GM19452 (cell line): ENCODE measurements around the gene INHBB.

Experiments
- ATAC-seq: cut with Tn5 transposase; IDR thresholded peaks from one replicate; pipeline ENCODE4 v1.9.1; 2021; ENCODE audit not compliant: unreplicated experiment

INHBB gene

GRCh38 chr2:120354935-120355779, 9.2 kb downstream of the INHBB start:
- no peak for ATAC-seq

DNA sequence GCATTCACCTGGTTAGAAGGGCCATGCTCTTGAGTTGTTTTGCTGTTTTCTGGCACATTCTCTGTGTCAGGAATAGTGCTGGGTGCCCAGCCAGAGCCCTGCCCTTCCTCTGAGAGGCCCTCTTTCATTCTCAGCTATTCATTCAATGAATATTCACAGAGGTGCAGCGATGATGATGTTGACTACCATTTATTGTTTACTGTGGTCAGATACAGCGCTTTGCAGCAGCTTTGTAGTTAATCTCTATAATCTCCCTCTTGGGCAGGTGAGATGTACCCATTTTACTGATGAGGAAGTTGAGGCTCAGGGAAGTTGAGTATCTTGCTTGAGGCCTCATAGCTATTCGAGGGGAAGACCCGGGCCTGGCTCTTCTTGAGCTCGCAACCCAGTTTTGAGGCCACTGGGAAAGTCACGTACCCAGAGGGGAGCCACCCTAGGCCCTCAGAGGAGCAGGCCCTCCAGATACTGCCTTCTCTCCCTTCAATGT, 9.9 kb downstream of the INHBB start:
- ATAC-seq: no peak

DNA sequence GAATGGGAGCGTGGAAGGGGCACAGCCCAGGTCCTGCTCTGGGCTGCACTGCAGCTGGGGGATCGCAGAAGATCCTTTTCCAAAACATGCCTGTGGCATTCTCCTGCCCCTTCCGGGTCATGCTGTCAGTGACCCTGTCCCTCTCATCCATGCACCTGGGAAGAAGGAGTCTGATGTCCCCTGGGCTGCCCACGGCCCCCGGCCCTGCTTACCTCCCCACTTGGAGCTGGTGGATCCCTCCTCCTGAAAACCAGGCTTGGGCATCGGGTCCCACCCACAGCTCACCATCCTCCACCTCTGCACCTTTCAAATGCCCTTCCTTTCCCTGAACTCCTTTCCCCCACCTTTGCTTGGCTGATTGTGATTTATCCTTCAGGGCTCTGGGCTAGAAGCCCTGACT, 11.8 kb downstream of the INHBB start:
- ATAC-seq: no peak

DNA sequence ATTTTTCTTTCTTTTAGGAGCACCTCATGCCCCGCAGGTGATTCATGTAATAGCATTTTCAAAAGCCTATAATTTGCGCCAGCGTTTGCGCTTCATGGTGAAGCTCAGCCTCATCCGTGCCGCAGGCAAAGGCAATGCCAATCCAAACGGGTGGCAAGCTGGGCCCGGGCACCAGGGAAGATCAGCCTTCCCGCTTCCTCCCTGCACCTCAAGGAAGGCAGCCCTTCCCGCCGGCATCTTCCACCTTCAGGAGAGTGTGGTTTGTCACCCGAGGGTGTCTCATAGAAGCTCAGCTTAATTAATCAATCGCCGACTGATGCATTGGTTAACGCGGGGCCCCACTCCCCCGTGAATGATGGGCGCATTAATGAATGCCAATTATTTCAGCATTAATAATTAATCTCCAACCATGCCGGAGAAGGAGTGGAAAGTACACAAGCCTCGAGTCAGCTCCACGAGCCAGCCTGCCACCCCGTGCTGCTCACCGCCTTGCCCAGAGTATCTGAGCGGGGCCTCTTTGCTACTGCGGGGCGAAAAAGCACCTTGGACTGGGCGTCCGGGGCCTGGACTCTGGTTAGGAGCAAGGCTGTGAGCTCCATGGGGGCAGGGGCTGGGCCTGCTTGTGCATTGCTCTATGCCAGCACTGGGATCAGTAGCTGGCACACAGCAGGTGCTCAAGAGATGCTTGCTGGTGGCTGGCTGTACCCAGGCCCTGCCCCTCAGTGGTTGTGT, 13.0 kb downstream of the INHBB start:
- no peak for ATAC-seq

DNA sequence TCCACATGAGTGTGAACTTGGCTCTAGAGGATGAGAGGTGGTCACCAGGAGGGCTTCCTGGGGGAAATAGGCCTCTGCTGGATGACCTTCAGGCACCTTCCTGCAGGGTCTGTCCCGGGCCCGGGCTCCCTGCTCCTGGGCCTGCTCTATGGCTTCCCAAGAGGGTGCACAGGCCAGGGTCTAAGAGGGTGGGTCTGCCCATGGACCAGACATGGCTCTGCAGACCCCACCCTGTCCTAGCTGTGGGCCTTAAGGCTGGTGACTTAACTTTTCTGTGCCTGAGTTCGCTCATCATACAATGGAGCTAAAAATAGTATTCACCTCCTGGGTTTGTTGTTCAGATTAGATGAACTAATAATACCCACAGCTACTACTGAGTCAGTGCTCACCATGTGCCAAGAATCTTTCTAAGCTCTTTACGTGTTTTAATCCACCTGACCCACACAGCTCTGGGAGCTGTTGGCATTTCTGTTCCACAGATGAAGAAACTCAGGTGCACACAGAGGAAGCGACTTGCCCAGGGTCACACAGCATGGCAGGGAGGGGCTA, 14.4 kb downstream of the INHBB start:
- no peak for ATAC-seq

- no peak for ATAC-seq
Observed at GRCh38 chr2:120362926-120363325, 17.0 kb downstream of the INHBB start.

- no peak for ATAC-seq
Observed at GRCh38 chr2:120365236-120365793, 19.4 kb downstream of the INHBB start.

DNA sequence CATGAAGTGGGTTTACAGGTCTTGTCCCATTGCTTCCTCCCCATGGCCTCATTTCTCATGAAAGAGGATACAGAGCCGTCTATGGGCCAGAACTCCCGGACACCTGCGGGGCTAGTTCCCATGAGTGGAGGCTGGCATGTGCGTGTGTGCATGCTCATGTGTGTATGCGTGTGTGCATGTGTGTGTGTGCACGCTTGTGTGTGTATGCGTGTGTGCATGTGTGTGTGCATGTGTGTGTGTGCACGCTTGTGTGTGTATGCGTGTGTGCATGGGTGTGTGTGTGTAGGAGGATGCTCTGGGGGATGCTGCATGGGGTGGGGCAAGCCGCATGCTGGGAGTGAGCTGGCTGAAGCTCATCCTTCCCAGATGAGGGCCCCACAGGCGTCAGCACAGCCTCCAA, 20.8 kb downstream of the INHBB start:
- no peak for ATAC-seq

DNA sequence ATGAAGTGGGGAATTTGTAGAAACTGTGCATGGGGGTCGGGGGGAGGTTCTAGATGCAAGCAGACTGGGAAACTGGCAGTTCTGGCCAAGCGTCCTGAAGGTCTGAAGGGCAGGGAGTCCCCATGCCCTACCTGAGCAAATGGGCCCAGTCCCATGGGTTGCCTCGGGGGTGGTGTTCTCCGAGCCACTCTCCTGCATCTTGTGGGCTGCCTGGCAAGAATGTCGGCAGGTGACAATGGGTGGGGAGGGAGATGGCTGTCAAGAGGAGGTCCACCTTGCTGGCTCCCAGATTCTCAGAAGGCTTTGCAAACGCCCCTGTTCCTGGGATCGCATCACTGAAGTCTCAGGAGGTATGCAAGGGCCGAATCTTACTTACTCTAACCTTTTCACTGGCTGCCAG, 21.3 kb downstream of the INHBB start:
- no peak for ATAC-seq

DNA sequence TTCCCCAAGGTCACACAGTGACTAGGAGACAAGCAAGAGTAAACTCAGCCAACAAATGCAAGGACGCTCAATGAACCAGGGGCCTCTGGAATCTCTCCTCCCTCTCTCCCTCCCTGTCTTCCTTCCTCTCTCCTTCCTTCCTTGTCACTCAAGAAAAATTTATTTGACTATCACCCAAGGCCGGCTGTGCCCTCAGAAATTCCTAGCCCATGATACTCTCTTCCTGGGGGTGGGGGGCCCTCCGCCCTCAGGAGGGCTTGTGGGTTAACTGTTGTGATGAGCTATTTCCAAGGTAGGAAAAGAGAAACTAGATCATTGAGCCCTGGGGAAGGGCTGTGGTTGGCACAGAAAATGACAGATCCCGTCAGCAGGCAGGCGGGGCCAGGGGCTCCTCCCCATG, 21.7 kb downstream of the INHBB start:
- no peak for ATAC-seq

DNA sequence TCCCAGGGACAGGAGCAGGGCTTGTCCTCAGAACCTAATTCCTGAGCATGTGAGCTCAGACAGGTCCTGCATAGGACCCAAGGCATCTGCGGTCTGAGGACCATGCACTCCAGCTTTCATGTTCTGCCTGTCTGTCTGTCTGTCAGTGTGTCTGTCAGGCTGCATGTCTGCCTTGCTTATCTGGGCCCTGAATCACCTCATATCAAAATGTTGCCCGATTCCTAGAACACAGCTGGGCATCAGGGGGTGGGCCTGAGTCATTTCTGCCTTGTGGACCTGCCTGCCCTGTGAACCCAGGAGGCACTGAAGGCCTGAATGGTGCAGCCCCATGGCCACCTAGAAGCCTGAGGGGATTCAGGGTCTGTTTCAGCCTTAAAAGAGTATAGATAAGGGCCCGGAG, 22.1 kb downstream of the INHBB start:
- no peak for ATAC-seq

DNA sequence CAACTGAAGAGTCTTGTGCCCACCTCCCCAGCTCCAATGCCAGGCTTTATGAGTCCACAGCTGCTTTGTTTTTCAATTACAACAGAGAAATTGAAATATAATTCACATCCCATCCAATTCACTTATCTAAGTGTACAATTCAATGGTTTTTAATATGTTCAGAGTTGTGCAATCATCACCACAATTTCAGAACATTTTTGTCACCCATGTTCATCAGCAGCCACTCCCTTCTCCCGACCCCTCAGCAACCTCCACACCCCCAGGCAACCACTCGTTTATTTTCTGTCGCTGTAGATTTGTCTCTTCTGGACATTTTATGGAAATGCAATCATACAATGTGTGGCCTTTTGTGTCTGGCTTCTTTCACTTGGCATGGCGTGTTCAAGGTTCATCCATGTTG, 23.3 kb downstream of the INHBB start:
- no peak for ATAC-seq

GRCh38 chr2:120371969-120372625, 26.2 kb downstream of the INHBB start:
- no peak for ATAC-seq

- no peak for ATAC-seq
Observed at GRCh38 chr2:120372816-120373215, 26.9 kb downstream of the INHBB start.

- ATAC-seq: no peak
Observed at GRCh38 chr2:120373424-120373823, 27.5 kb downstream of the INHBB start.

GRCh38 chr2:120374821-120375220, 28.9 kb downstream of the INHBB start:
- no peak for ATAC-seq

DNA sequence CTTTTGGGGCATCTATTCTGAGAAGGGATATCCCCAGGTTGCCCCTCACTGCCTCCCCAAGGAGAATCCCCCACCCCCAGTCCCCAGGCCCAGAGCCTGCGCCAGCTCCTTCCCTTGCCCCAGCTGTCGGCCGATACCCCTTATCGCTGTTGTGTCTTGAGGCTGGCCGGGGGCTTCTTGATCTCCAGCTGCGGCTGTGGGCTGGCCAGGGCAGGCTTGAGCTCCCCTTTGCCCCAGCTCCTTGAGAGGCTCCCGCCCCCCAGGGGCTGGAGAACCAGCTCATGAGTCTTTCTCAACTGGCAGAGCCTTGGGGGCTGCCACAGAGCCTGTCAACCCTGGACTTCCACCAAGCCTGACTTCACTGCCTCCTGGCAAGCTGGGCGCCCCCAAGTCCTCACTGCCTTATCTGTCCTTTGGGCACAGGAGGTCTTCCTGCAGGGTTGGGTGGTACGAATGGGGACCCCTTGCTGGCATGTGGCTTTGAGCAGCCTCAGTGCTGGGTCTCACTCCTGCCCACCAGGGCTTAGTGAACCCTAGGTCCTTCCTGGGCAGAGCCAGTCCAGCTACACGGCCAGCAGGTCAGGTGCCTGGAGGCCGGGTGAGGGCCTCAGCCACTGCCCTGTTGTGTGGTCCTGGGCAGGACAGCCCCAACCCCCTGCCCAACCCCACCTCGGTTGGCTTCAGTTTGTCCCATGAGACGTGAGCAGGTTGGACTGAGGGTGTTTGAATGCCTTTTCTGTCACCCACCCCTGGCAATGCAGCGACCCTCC, 29.5 kb downstream of the INHBB start:
- ATAC-seq: no peak

DNA sequence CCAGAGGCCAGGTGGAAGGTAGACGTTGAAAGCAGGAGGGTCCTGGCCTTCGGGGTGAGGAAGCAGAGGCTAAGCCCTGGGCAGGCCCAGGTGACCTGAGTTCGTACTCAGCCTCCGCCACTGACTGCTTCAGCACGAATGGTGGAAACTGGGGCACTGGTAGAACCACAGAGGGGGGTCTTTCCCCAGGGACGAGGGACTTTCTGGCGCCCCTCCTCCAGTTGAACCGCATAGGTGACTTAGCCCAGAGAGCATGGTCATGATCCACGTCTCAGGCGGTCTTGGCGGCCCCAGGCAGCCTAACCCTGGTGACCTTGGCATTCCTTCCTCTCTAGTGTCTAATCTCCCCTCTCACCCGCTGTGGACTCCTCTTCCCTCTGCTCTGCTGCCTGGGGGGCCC, 30.2 kb downstream of the INHBB start:
- no peak for ATAC-seq

DNA sequence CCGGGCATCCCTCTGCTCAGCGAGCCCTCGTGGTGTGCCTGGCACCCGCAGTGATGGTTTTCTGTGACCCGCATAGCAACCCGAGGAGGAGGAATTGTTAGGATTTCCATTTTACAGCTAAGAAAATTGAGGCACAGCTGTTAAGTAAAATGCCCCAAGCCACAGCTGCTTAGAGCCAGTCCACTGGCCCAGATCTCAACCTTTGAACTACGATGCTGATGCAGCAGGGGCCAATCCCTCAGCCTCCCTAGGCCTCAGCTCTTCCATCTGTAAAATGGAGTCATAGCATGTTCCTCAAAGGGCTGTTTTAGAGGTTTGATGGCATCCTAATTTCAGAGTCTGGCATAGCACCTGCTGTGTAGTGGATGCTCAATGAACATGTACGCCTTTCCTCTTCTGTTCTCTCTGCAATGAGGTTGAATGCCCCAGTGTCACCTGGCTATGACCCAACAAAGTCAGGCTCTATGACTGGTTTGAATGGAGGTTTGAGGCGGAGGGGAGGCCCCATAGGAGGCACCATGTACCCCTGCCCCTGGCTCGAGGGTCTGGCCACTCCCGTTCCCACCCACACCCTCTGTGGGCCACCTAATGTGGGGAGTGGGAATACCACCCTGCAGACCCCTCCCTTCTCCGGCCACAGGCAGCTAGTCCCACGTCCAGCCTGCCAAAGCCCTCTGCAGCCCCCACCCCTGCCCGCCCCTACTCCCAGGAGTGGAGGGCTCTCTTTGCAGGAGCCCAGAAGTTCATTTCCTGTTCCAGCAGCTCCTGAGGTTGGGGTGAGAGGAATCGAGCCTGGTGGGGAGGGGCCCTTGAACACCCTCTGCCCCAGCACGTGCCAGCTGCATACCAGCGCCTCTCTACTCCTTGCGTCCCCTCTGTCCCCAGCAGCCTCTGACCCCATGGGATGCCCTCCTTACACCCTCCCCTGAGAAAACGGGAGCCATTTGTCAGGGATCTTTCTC, 31.0 kb downstream of the INHBB start:
- no peak for ATAC-seq
